ENCODE results near the gene RASA2. TPM values are rescaled to one million over a fixed set of nuclear protein-coding genes. Genes with fewer than 3 reads are reported as not detected.

RASA2 gene
- total and polyA plus RNA-seq, 8 donors = 3.2 to 10.7 (median 5.7) TPM

DNA sequence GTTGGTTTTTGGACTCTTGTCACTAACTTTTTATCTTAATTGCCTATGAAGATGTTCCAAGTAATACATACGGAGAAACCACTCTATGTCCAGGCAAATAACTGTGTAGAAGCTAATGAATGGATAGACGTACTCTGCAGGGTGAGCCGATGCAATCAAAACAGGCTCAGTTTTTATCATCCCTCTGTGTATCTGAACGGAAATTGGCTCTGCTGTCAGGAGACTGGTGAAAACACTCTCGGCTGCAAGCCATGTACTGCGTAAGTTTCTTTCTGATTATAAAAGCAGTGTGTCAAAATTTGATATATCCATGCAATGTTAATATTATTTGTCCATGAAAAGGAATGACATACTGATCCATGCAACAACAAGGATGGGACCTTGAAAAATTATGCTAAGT, 121.6 kb downstream of the RASA2 start:
- no peak for TF ChIP-seq CTCF (IDR thresholded peaks at IDR 0.05)
- WGBS, 2 donors = 81% methylated on average over 6 of the region's 6 CpGs
- no peak for DNase-seq
- no peaks in the 10 kb centered on the region for H3K36me3 ChIP-seq
- intact Hi-C loops (cut with DNase I) = no loop called here
- H3K27me3 ChIP-seq = no peaks in the 10 kb centered on the region
- H3K4me3 ChIP-seq = no peak overlapping the region
- no peak for ATAC-seq
- no peaks in the 10 kb centered on the region for H3K4me1 ChIP-seq
- no peak for FAIRE-seq
- H3K9me3 ChIP-seq = no peaks in the 10 kb centered on the region
- H3K27ac ChIP-seq = no peak overlapping the region

DNA sequence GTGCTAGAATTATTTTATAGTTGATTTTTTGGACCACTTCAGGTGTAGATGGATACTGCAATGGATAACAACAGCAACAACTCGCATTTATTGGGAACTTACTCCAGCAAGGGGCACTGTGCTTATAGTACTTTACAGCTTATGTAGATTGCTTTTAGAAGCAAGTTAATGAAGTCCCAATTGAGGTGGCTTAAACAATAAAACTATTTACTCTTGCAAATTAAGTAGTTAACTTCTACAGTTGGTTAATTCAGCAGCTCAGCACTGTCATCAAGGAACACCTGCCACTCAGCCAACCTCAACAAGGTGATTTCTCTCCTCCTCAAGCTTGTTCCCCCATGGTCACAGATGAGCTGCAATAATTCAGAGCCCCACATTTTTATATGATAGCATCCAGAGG, 124.1 kb downstream of the RASA2 start:
- Histone ChIP-seq H3K4me3 (no peak overlapping the region), H3K4me1 (no peaks in the 10 kb centered on the region), H3K9me3 (no peaks in the 10 kb centered on the region), H3K27me3 (no peaks in the 10 kb centered on the region), H3K36me3 (no peaks in the 10 kb centered on the region), H3K27ac (no peak overlapping the region)
- intact Hi-C loops (cut with DNase I) = no loop called here
- TF ChIP-seq CTCF (IDR thresholded peaks at IDR 0.05) = no peak
- ATAC-seq (no peak), FAIRE-seq (no peak), DNase-seq (no peak)
- WGBS, 2 donors = 96 to 100% methylated on average over 1 of the region's 1 CpG

DNA sequence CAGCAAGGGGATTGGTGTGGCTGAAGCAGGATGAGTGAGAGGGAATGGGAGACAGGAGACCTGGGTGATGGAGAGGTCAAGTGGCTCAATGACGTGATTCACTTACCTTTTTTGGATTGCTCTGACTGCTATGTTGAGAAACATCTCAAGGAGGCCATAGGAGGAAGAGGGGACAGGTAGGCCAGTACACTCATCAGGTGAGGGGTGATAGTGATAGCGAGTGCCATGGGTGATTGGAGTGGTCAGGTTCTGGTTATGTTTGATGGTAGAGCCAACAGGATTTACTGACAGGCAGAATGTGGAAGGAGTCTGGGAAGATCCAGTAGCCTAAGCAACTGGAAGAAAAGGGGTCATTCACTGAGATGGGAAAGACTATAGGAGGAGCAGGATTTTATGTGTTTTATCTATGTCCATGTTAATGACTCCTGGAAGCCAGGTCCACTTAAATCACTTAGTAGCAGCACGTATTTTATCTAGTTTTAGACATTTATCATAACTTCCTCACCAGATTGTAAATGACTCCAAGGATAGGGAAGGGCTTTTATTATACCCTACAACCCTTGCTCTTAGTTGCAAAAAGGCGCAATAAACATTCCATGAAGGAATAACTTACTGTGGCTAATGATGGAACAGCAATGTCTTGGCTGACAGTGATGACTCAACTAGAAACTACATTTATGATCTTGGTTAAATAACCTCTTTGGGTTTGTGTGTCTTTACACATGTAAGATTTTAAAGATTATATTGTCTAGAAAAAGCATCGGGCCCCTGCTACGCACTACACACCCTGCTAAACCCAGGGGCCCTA, 131.5 kb downstream of the RASA2 start:
- ATAC-seq = no peak

GRCh38 chr3:141618938-141619337, 132.1 kb downstream of the RASA2 start:
- no peak for TF ChIP-seq CTCF (IDR thresholded peaks at IDR 0.05)
- ATAC-seq = no peak
- DNase-seq = no peak
- no peaks in the 10 kb centered on the region for H3K27me3 ChIP-seq
- intact Hi-C loops (cut with DNase I) = no loop called here
- no peaks in the 10 kb centered on the region for H3K9me3 ChIP-seq
- no peak overlapping the region for H3K27ac ChIP-seq
- 89 to 95% methylated on average over 8 of the region's 8 CpGs for WGBS, 2 donors
- FAIRE-seq = no peak
- no peaks in the 10 kb centered on the region for H3K36me3 ChIP-seq
- H3K4me1 ChIP-seq = no peaks in the 10 kb centered on the region
- H3K4me3 ChIP-seq = no peak overlapping the region

More for the DNA sequence above, 131.5 kb downstream of the RASA2 start:
- 87 to 97% methylated on average over 6 of the region's 6 CpGs for WGBS, 2 donors
- no peak for FAIRE-seq
- no peaks in the 10 kb centered on the region for H3K4me1 ChIP-seq
- H3K4me3 ChIP-seq = no peak overlapping the region
- TF ChIP-seq CTCF (IDR thresholded peaks at IDR 0.05) = no peak
- intact Hi-C loops (cut with DNase I) = no loop called here
- DNase-seq = no peak
- H3K9me3 ChIP-seq = no peaks in the 10 kb centered on the region
- no peak overlapping the region for H3K27ac ChIP-seq
- H3K36me3 ChIP-seq = no peaks in the 10 kb centered on the region
- no peaks in the 10 kb centered on the region for H3K27me3 ChIP-seq

GRCh38 chr3:141619450-141619849, 132.6 kb downstream of the RASA2 start:
- Histone ChIP-seq H3K9me3 (no peaks in the 10 kb centered on the region), H3K27ac (no peak overlapping the region), H3K4me3 (no peak overlapping the region), H3K27me3 (no peaks in the 10 kb centered on the region), H3K4me1 (no peaks in the 10 kb centered on the region), H3K36me3 (no peaks in the 10 kb centered on the region)
- WGBS, 2 donors = 62 to 65% methylated on average over 4 of the region's 4 CpGs
- intact Hi-C loops (cut with DNase I) = no loop called here
- TF ChIP-seq CTCF (IDR thresholded peaks at IDR 0.05) = no peak
- FAIRE-seq = no peak
- no peak for DNase-seq
- no peak for ATAC-seq
